GM04504 (cell line): ENCODE results near the gene RCAN1.
A peak's percentile ranks its signal among the peaks of the same experiment; 100 is the strongest.
"Not testable (repeated sequence)": the region's sequence is repeated elsewhere in the genome, so short reads cannot be mapped to it uniquely, and the experiment has no call there.

Experiments used
- DNase-seq: peaks from one replicate; pipeline ENCODE4 v3.0.0-alpha.2; 2012; ENCODE audit warnings: low read depth

RCAN1 gene

DNA sequence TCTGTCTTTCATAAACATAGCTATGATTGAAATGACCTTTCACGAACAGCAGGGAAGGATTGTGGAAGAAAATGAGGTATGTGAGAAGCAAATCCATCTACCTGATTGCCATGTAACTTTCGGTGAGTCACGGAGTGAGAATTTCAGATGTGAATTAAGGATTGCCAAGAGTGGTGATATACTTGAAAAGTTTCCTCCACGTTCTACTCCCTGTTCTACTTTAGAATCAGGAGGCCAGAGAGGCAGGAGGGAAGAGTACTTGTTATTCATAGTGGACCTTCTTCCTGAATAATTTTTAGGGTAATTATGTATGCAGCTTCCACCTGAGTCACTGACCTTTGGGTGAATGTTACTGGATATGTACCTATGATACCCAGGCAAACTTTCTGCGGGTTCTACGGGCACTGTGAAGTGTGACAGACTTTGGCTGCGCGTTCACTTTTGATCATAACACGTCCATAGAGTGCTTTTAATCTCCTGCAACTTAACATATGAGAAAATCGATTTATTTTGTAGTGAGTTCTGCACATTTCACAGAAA is 100.3 kb downstream of the RCAN1 start:
- no peak for DNase-seq

GRCh38 chr21:34513129-34513675 is 101.7 kb downstream of the RCAN1 start:
- no peak for DNase-seq

DNA sequence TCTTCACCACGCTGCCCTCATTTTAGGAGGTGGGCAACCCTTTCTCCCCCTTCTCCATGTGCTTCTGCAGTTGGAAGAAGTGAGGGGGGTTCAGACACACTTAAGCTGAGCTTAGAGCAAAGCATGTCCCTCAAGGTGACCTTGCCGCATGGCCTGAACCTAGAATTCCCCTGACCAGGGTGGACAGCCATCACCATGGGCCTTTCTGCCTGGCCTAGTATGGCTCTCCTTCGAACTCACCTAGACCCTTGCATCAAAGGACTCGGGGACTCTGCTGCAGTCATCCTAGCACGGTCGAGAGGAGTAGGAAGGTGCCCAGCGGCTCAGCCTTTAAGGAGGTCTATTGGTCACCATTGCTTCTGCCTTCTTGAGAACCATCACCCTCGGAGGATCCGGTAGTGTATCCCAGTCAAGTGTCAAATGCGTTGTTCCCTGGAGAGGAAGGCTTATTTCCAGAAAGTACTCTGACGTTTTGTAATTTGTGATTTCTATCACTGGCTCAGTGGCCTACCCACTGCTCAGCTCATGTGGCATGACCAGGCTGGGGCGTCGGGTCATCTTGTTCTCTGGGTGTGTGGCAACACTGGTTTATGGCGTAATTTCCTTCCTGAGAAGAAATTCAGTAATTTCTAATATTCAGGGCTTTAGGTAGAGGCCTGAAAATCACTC is 103.0 kb downstream of the RCAN1 start, which contains the start of gene KCNE1:
TSS of gene KCNE1 (minus strand) at position 424 of the 669 bp plus-strand sequence. CDS start 62,576 bp downstream, outside the sequence.
- DNase-seq: no peak

DNA sequence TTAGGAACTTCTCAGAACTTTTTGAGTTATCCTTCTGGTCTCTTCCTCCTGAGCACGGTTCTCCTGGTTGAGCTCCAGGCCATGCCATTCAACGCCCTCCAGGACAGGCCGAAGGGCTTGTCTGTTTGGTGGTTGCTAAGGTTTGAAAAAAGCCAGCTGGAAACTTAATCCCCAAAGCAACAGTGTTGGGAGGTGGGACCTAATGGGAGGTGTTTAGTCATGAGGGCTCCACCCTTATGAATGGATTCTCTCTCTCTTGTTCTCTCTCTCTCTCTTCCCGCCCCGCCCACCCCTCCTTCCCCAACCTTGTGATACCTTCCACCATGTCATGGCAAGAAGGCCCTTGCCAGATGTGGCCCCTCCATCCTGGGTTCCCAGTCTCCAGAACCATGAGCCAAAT is 103.7 kb downstream of the RCAN1 start:
- no peak for DNase-seq

- peak; percentile 46 for DNase-seq
Observed at GRCh38 chr21:34510148-34511142, 104.5 kb downstream of the RCAN1 start.

GRCh38 chr21:34509151-34509550 is 105.8 kb downstream of the RCAN1 start:
- no peak for DNase-seq

GRCh38 chr21:34504595-34504994 is 110.3 kb downstream of the RCAN1 start:
- no peak for DNase-seq

GRCh38 chr21:34502480-34503106 is 112.3 kb downstream of the RCAN1 start:
- no peak for DNase-seq

GRCh38 chr21:34501716-34502115 is 113.2 kb downstream of the RCAN1 start:
- DNase-seq: no peak

- DNase-seq: no peak
Observed at GRCh38 chr21:34500191-34500590, 114.7 kb downstream of the RCAN1 start.

DNA sequence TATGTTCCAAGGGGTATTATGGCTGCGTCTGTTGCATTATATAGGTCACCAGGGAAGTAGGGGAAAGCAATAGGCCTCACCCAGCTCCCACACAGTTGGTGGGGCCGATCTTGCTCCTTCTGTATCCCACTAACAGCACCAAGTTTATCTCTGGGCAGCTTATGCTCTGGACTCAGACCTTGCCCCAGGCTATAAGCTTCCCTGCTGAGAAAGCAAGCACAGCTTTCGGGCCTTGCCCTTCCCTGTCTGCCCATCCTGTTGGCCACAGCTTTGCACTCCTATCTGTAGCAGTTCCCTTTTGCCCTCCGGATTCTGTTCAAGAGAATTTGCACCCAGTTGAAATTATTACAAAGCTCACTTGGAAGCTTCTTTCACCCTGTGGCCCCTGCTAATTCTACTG is 115.8 kb downstream of the RCAN1 start:
- no peak for DNase-seq

GRCh38 chr21:34498623-34499022 is 116.3 kb downstream of the RCAN1 start:
- DNase-seq: no peak

- not testable (repeated sequence) for DNase-seq
Observed at GRCh38 chr21:34483854-34484253, 131.1 kb downstream of the RCAN1 start.

GRCh38 chr21:34483435-34483834 is 131.5 kb downstream of the RCAN1 start:
- not testable (repeated sequence) for DNase-seq

DNA sequence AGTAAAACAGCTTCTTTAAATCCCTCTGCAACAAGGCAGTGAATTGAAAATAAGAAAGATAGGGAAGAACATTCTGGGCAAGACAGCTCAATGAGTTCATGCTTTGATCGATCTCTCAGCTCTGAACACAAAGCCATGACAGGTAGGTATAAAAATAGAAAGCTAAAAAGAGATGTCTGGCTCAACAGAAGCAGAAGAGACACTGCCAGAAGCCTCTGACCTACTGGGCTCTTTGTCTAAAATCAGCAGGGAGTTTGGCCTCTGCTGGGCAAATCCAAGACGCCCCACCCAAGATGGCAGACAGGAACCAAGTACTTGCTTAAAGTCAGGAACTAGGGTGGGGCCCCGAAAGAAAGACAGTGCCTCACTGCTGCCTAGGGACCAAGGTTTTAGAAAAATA is 147.6 kb downstream of the RCAN1 start:
- DNase-seq: not testable (repeated sequence)
